HG03439 (cell line): Measurements from ENCODE around the gene PPIG.
A peak's percentile ranks its signal among the peaks of the same experiment; 100 is the strongest.
"Not testable (repeated sequence)": the region's sequence is repeated elsewhere in the genome, so short reads cannot be mapped to it uniquely, and the experiment has no call there.

Experiments
- ATAC-seq: cut with Tn5 transposase; IDR thresholded peaks from one replicate; pipeline ENCODE4 v1.9.1; 2021; ENCODE audit warnings: mild to moderate bottlenecking, moderate library complexity; ENCODE audit not compliant: unreplicated experiment

The PPIG gene

GRCh38 chr2:169584005-169584877 is at the start of gene PPIG:
TSS of gene PPIG (plus strand) at chr2:169584351. CDS start at chr2:169604042, 19,691 bp downstream.
- peak; percentile 88 for ATAC-seq

GRCh38 chr2:169539460-169539859 is 44.7 kb upstream of the PPIG start:
- ATAC-seq = not testable (repeated sequence)

GRCh38 chr2:169540146-169540545 is 44.0 kb upstream of the PPIG start:
- ATAC-seq = no peak

GRCh38 chr2:169542433-169542832 is 41.7 kb upstream of the PPIG start:
- no peak for ATAC-seq

GRCh38 chr2:169546756-169547155 is 37.4 kb upstream of the PPIG start:
- no peak for ATAC-seq

- no peak for ATAC-seq
These were observed 22.8 kb upstream of the PPIG start for GRCh38 chr2:169561364-169561763.

- ATAC-seq = not testable (repeated sequence)
These were observed 22.1 kb upstream of the PPIG start for GRCh38 chr2:169562084-169562483.

- no peak for ATAC-seq
These were observed 21.6 kb upstream of the PPIG start for GRCh38 chr2:169562519-169562918.

- ATAC-seq = no peak
These were observed 18.5 kb upstream of the PPIG start for GRCh38 chr2:169565686-169566085.

- ATAC-seq = no peak
These were observed 14.2 kb upstream of the PPIG start for GRCh38 chr2:169569948-169570347.

GRCh38 chr2:169570752-169571151 is 13.4 kb upstream of the PPIG start:
- not testable (repeated sequence) for ATAC-seq

- ATAC-seq = no peak
These were observed 12.6 kb upstream of the PPIG start for GRCh38 chr2:169571571-169571970.

GRCh38 chr2:169572189-169572588 is 12.0 kb upstream of the PPIG start:
- ATAC-seq = no peak

- no peak for ATAC-seq
These were observed 11.4 kb upstream of the PPIG start for GRCh38 chr2:169572821-169573159.

GRCh38 chr2:169573160-169573973 is 10.8 kb upstream of the PPIG start, which contains the start of gene FASTKD1:
TSS of gene FASTKD1 (minus strand) at chr2:169573865. CDS start at chr2:169572029, 1,836 bp downstream.
- peak; percentile 97 for ATAC-seq

- ATAC-seq = no peak
These were observed 10.2 kb upstream of the PPIG start for GRCh38 chr2:169573974-169574299.

GRCh38 chr2:169574539-169574938 is 9.6 kb upstream of the PPIG start:
- not testable (repeated sequence) for ATAC-seq

- ATAC-seq = not testable (repeated sequence)
These were observed 8.9 kb upstream of the PPIG start for GRCh38 chr2:169575264-169575663.

- ATAC-seq = no peak
These were observed 5.1 kb upstream of the PPIG start for GRCh38 chr2:169579044-169579443.

- not testable (repeated sequence) for ATAC-seq
These were observed 1.4 kb upstream of the PPIG start for GRCh38 chr2:169582552-169583266.

- no peak for ATAC-seq
These were observed 633 bp upstream of the PPIG start for GRCh38 chr2:169583518-169583917.
